Spleen (tissue), 11 donors: ENCODE measurements around the gene BRD3. TPM values are rescaled to one million over a fixed set of nuclear protein-coding genes. Genes with fewer than 3 reads are reported as not detected.

Experiments used
- DNase-seq: peaks from one replicate; pipeline ENCODE4 v3.0.0-alpha.2; 2020
- H3K27ac ChIP-seq, 8 donors: fragments of 200-600 bp; sonication (generic) in 7 of 8; 1 replicate in 4 of 8; 2 replicates in 4 of 8; pipeline versions ENCODE4 v1.5.0 to v1.8.0; 2016 to 2021; ENCODE audit warnings: inconsistent platforms in 4 of 8, mild to moderate bottlenecking in 4 of 8, moderate library complexity in 1 of 8
- H3K27me3 ChIP-seq, 7 donors: fragments of 200-600 bp; sonication (generic) in 6 of 7; replicated peaks in 1 of 7; 1 replicate in 4 of 7; 2 replicates in 3 of 7; pipeline versions ENCODE4 v1.5.0 to v1.8.0; 2016 to 2021; ENCODE audit warnings: inconsistent platforms in 3 of 7, mild to moderate bottlenecking in 1 of 7
- H3K36me3 ChIP-seq, 6 donors: fragments of 200-600 bp; sonication (generic) in 5 of 6; 1 replicate in 4 of 6; 2 replicates in 2 of 6; pipeline versions ENCODE4 v1.5.0 to v1.8.0; 2016 to 2021; ENCODE audit warnings: inconsistent platforms in 2 of 6
- H3K4me1 ChIP-seq, 6 donors: fragments of 200-600 bp; sonication (generic) in 5 of 6; 1 replicate in 3 of 6; 2 replicates in 3 of 6; pipeline versions ENCODE4 v1.5.0 to v1.8.0; 2016 to 2021; ENCODE audit warnings: inconsistent platforms in 3 of 6
- H3K4me3 ChIP-seq, 8 donors: fragments of 200-600 bp; sonication (generic) in 7 of 8; 1 replicate in 4 of 8; 2 replicates in 4 of 8; pipeline versions ENCODE4 v1.5.0 to v1.8.0; 2016 to 2021; ENCODE audit warnings: inconsistent platforms in 4 of 8, mild to moderate bottlenecking in 4 of 8, moderate library complexity in 2 of 8
- H3K9me3 ChIP-seq, 8 donors: fragments of 200-600 bp; sonication (generic) in 7 of 8; 1 replicate in 4 of 8; 2 replicates in 4 of 8; pipeline versions ENCODE4 v1.5.0 to v1.8.0; 2016 to 2021; ENCODE audit warnings: inconsistent platforms in 4 of 8
- CTCF ChIP-seq, 11 experiments: fragments of 200-600 bp in 7 of 11; fragments of 450-650 bp in 4 of 11; sonication (generic) in 4 of 11; IDR thresholded peaks in 8 of 11; conservative IDR thresholded peaks in 3 of 11; 1 replicate in 7 of 11; 2 replicates in 4 of 11; pipeline versions ENCODE4 v1.4.0 to v1.8.0; 2016 to 2021; ENCODE audit warnings: antibody characterized with exemption in 11 of 11, inconsistent platforms in 4 of 11, mild to moderate bottlenecking in 1 of 11
- POLR2A ChIP-seq, 3 donors: fragments of 450-650 bp; IDR thresholded peaks; one replicate each; pipeline ENCODE4 v1.5.1; 2017; ENCODE audit warnings: antibody characterized with exemption in 3 of 3, mild to moderate bottlenecking in 1 of 3
- POLR2AphosphoS5 ChIP-seq, 3 donors: sonication (generic); formaldehyde crosslinking; IDR thresholded peaks; one replicate each; pipeline ENCODE4 v1.5.1; 2017; ENCODE audit warnings: antibody characterized with exemption in 3 of 3
- WGBS, 5 donors: extraction: QIAGEN DNeasy Blood & Tissue Kit in 3 of 5; methylation state at CpG; one replicate each; pipeline versions ENCODE4 v1.1.5 to v1.1.7; 2013 to 2018; 5-methylcytosine and 5-hydroxymethylcytosine counted together
- intact Hi-C: fragments of 100-400 bp; cut with DNase I; formaldehyde crosslinking; loops from one replicate; pipeline ENCODE4 v1.15.0; 2023; ENCODE audit warnings: low total_unique reads
- polyA plus RNA-seq, 3 donors: library from polyadenylated mRNA; stranded (reverse); fragments of 200-250 nt; gene quantifications; one replicate each; pipeline ENCODE4 v1.2.1, GENCODE V29; 2013
- total RNA-seq, 7 donors: library from RNA; depleted of rRNA in 3 of 7; stranded (reverse); fragments of >200 nt in 3 of 7; fragmentation: NEBNext Ultra II Directional in 4 of 7; extraction: Animal tissue kit (Norgen Biotek cat#: 25700) in 4 of 7; gene quantifications; one replicate each; pipeline versions ENCODE4 v1.1.0 to v1.2.1, GENCODE V29; 2016 to 2021
- donor health status: healthy with polysubstance abuse.
- donor health status: DM: no; HTN: no; CAD: no; lungs with moderate emphysema.
- donor health status: DM: no; HTN: no; CAD: no.
- donor health status: Bipolar disorder and iron deficiency.
- donor health status: healthy.
- donor health status: DM: no; HTN: no; CAD: no.
- donor health status: DM: yes; HTN: yes; CAD: no.

BRD3 gene
- total and polyA plus RNA-seq, 10 donors = 5.9 to 54.0 (median 30.0) TPM

- no peak for TF ChIP-seq POLR2A (IDR thresholded peaks at IDR 0.05)
- TF ChIP-seq POLR2AphosphoS5 (IDR thresholded peaks at IDR 0.05) = no peak
- TF ChIP-seq CTCF (IDR thresholded peaks at IDR 0.05 in 8 of 11, conservative IDR thresholded peaks at IDR 0.05 in 3 of 11) = no peak
- Histone ChIP-seq H3K9me3 (no peaks in the 10 kb centered on the region), H3K27me3 (no peaks in the 10 kb centered on the region), H3K36me3 (peaks cover 6 to 100% (median 92%) of the 10 kb centered on the region in 6 donors), H3K27ac (no peak overlapping the region), H3K4me3 (no peak overlapping the region), H3K4me1 (peaks cover 0 to 18% (median 10%) of the 10 kb centered on the region in 6 donors)
- intact Hi-C loops = no loop called here
- DNase-seq = no peak
- WGBS, 5 donors = 91 to 100% (median 93%) methylated on average over 4 to 12 of the region's 12 CpGs
Measured at GRCh38 chr9:134048582-134048968, 19.3 kb downstream of the BRD3 start.

GRCh38 chr9:134047868-134048581, 19.8 kb downstream of the BRD3 start:
- Histone ChIP-seq H3K9me3 (no peaks in the 10 kb centered on the region), H3K4me1 (peaks cover 0 to 12% (median 7%) of the 10 kb centered on the region in 6 donors), H3K27me3 (no peaks in the 10 kb centered on the region), H3K4me3 (no peak overlapping the region), H3K27ac (no peak overlapping the region), H3K36me3 (peaks cover 6 to 100% (median 94%) of the 10 kb centered on the region in 6 donors)
- intact Hi-C loops = no loop called here
- no peak for DNase-seq
- 94 to 97% (median 95%) methylated on average over 24 to 53 of the region's 53 CpGs for WGBS, 5 donors
- TF ChIP-seq POLR2A (IDR thresholded peaks at IDR 0.05) (no peak), POLR2AphosphoS5 (IDR thresholded peaks at IDR 0.05) (peak in 1 of 3 donors; percentile 35)

GRCh38 chr9:134046894-134047681, 20.7 kb downstream of the BRD3 start:
- H3K9me3 ChIP-seq = no peaks in the 10 kb centered on the region
- TF ChIP-seq CTCF (IDR thresholded peaks at IDR 0.05 in 8 of 11, conservative IDR thresholded peaks at IDR 0.05 in 3 of 11) = no peak
- no peaks in the 10 kb centered on the region for H3K27me3 ChIP-seq
- no peak overlapping the region for H3K4me3 ChIP-seq
- WGBS, 5 donors = 92 to 97% (median 93%) methylated on average over 12 to 21 of the region's 21 CpGs
- peaks cover 6 to 100% (median 89%) of the 10 kb centered on the region in 6 donors for H3K36me3 ChIP-seq
- H3K27ac ChIP-seq = no peak overlapping the region
- peaks cover 0 to 3% (median 0%) of the 10 kb centered on the region in 6 donors for H3K4me1 ChIP-seq
- intact Hi-C loops = no loop called here
- no peak for DNase-seq

- H3K4me1 ChIP-seq = peaks cover 0 to 9% (median 3%) of the 10 kb centered on the region in 6 donors
- WGBS, 5 donors = 82 to 89% (median 89%) methylated on average over 26 of the region's 26 CpGs
- H3K4me3 ChIP-seq = no peak overlapping the region
- H3K9me3 ChIP-seq = no peaks in the 10 kb centered on the region
- intact Hi-C loops = no loop called here
- H3K27me3 ChIP-seq = no peaks in the 10 kb centered on the region
- peaks cover 6 to 100% (median 89%) of the 10 kb centered on the region in 6 donors for H3K36me3 ChIP-seq
- no peak for DNase-seq
- no peak for TF ChIP-seq CTCF (IDR thresholded peaks at IDR 0.05 in 8 of 11, conservative IDR thresholded peaks at IDR 0.05 in 3 of 11)
- no peak for TF ChIP-seq POLR2A (IDR thresholded peaks at IDR 0.05)
- TF ChIP-seq POLR2AphosphoS5 (IDR thresholded peaks at IDR 0.05) = peak in 1 of 3 donors; percentile 30
- no peak overlapping the region for H3K27ac ChIP-seq
Measured at GRCh38 chr9:134045841-134046544, 21.8 kb downstream of the BRD3 start.
